ENCODE measurements around the gene MYO5A. TPM values are rescaled to one million over a fixed set of nuclear protein-coding genes. Genes with fewer than 3 reads are reported as not detected.

Gene MYO5A
- total RNA-seq, 2 donors from 2014 or later = 12.3 to 21.5 TPM

- H3K4me1 ChIP-seq = peaks cover 0 to 11% of the 10 kb centered on the region in 2 donors
- TF ChIP-seq CTCF (IDR thresholded peaks at IDR 0.05) = no peak
- no peak for DNase-seq (ENCODE audit: low spot score)
- H3K27me3 ChIP-seq = no peaks in the 10 kb centered on the region
- peak overlapping the region in 1 of 2 donors; percentile 52 for H3K27ac ChIP-seq
- H3K36me3 ChIP-seq = peaks cover 58% of the 10 kb centered on the region
- H3K9me3 ChIP-seq = no peaks in the 10 kb centered on the region
- H3K4me3 ChIP-seq = no peak overlapping the region
Measured at GRCh38 chr15:52369030-52369429, 159.7 kb downstream of the MYO5A start.

GRCh38 chr15:52368402-52368801 is 160.3 kb downstream of the MYO5A start:
- Histone ChIP-seq H3K4me3 (no peak overlapping the region), H3K4me1 (peaks cover 0 to 11% of the 10 kb centered on the region in 2 donors), H3K9me3 (no peaks in the 10 kb centered on the region), H3K36me3 (peaks cover 58% of the 10 kb centered on the region), H3K27ac (no peak overlapping the region), H3K27me3 (no peaks in the 10 kb centered on the region)
- no peak for TF ChIP-seq CTCF (IDR thresholded peaks at IDR 0.05)
- DNase-seq (ENCODE audit: low spot score) = no peak

- H3K27me3 ChIP-seq = no peaks in the 10 kb centered on the region
- TF ChIP-seq CTCF (IDR thresholded peaks at IDR 0.05) = no peak
- H3K9me3 ChIP-seq = no peaks in the 10 kb centered on the region
- H3K4me1 ChIP-seq = peaks cover 0 to 10% of the 10 kb centered on the region in 2 donors
- peaks cover 27% of the 10 kb centered on the region for H3K36me3 ChIP-seq
- no peak overlapping the region for H3K4me3 ChIP-seq
- DNase-seq (ENCODE audit: low spot score) = no peak
- peak overlapping the region in 1 of 2 donors; percentile 23 for H3K27ac ChIP-seq
Measured at GRCh38 chr15:52362497-52362896, 166.2 kb downstream of the MYO5A start.

- peak overlapping the region in 1 of 2 donors; percentile 23 for H3K27ac ChIP-seq
- no peak overlapping the region for H3K4me3 ChIP-seq
- H3K27me3 ChIP-seq = no peaks in the 10 kb centered on the region
- H3K9me3 ChIP-seq = no peaks in the 10 kb centered on the region
- peaks cover 26% of the 10 kb centered on the region for H3K36me3 ChIP-seq
- no peak for TF ChIP-seq CTCF (IDR thresholded peaks at IDR 0.05)
- H3K4me1 ChIP-seq = peaks cover 0 to 10% of the 10 kb centered on the region in 2 donors
- DNase-seq (ENCODE audit: low spot score) = no peak
Measured at GRCh38 chr15:52361975-52362494, 166.6 kb downstream of the MYO5A start.

GRCh38 chr15:52361494-52361893 is 167.2 kb downstream of the MYO5A start:
- Histone ChIP-seq H3K4me3 (no peak overlapping the region), H3K27me3 (no peaks in the 10 kb centered on the region), H3K36me3 (peaks cover 20% of the 10 kb centered on the region), H3K27ac (peak overlapping the region in 1 of 2 donors; percentile 23), H3K4me1 (peaks cover 0 to 10% of the 10 kb centered on the region in 2 donors), H3K9me3 (no peaks in the 10 kb centered on the region)
- DNase-seq (ENCODE audit: low spot score) = no peak
- TF ChIP-seq CTCF (IDR thresholded peaks at IDR 0.05) = no peak

Measured in right atrium auricular region (tissue), 2 donors.